Upper lobe of left lung (tissue), 6 donors: ENCODE data around the gene SGSM1. TPM values are rescaled to one million over a fixed set of nuclear protein-coding genes. Genes with fewer than 3 reads are reported as not detected.
A peak's percentile ranks its signal among the peaks of the same experiment; 100 is the strongest.

Source experiments
- ATAC-seq, 2 donors: fragments of 200-7000 bp; cut with Tn5 transposase; one replicate each; pipeline ENCODE4 v1.9.1; 2022; ENCODE audit warnings: mild to moderate bottlenecking in 2 of 2, moderate library complexity in 2 of 2; ENCODE audit not compliant: low FRiP score in 2 of 2
- DNase-seq, 2 donors: peaks; one replicate each; pipeline ENCODE4 v3.0.0-alpha.2; 2019 to 2020
- H3K27ac ChIP-seq, 4 donors: fragments of 200-600 bp; sonication (generic); one replicate each; pipeline ENCODE4 v1.5.1; 2016 to 2019
- H3K27me3 ChIP-seq, 4 donors: fragments of 200-600 bp; sonication (generic); one replicate each; pipeline ENCODE4 v1.5.1; 2017 to 2019
- H3K36me3 ChIP-seq, 4 donors: fragments of 200-600 bp; sonication (generic); one replicate each; pipeline ENCODE4 v1.5.1; 2016 to 2019
- H3K4me1 ChIP-seq, 4 donors: fragments of 200-600 bp; sonication (generic); one replicate each; pipeline ENCODE4 v1.5.1; 2018 to 2019
- H3K4me3 ChIP-seq, 4 donors: fragments of 200-600 bp; sonication (generic); one replicate each; pipeline ENCODE4 v1.5.1; 2017 to 2019; ENCODE audit warnings: mild to moderate bottlenecking in 2 of 4, moderate library complexity in 1 of 4
- H3K9me3 ChIP-seq, 4 donors: fragments of 200-600 bp; sonication (generic); one replicate each; pipeline ENCODE4 v1.5.1; 2018 to 2019
- EP300 ChIP-seq, 4 donors: sonication (generic); formaldehyde crosslinking; IDR thresholded peaks; one replicate each; pipeline ENCODE4 v1.5.1; 2017; ENCODE audit warnings: antibody characterized with exemption in 4 of 4, control low read depth in 2 of 4
- POLR2A ChIP-seq, 4 donors: fragments of 450-650 bp; IDR thresholded peaks; one replicate each; pipeline ENCODE4 v1.5.1; 2016 to 2017; ENCODE audit warnings: antibody characterized with exemption in 4 of 4, mild to moderate bottlenecking in 2 of 4
- POLR2AphosphoS5 ChIP-seq, 2 donors: sonication (generic); formaldehyde crosslinking; IDR thresholded peaks; one replicate each; pipeline ENCODE4 v1.5.1; 2017; ENCODE audit warnings: antibody characterized with exemption in 2 of 2
- WGBS, 2 donors: methylation state at CpG; one replicate each; pipeline ENCODE4 v1.1.5; 2017 to 2018; 5-methylcytosine and 5-hydroxymethylcytosine counted together
- total RNA-seq, 6 donors: library from RNA; depleted of rRNA in 4 of 6; stranded (reverse); fragments of >200 nt in 4 of 6; gene quantifications; one replicate each; pipeline versions ENCODE4 v1.1.0 to v1.2.1, GENCODE V29; 2016 to 2021
- TF ChIP-seq, protein P1 (sequence below), 6 experiments: fragments of 450-650 bp in 4 of 6; fragments of 200-600 bp in 2 of 6; sonication (generic) in 2 of 6; IDR thresholded peaks; one replicate each; pipeline ENCODE4 v1.5.1; 2016 to 2019; ENCODE audit warnings: antibody characterized with exemption in 6 of 6
- donor health status: DM: no; HTN: no; CAD: no; lungs with moderate emphysema.
- donor health status: DM: no; HTN: yes; CAD: no; lungs with severe emphysema.

SGSM1 gene
- total RNA-seq, 6 donors from 2014 or later, result 0.76 to 4.2 (median 2.8) TPM

GRCh38 chr22:24951942-24952836 lies 146.2 kb downstream of the SGSM1 start, which contains the start of gene KIAA1671:
Gene KIAA1671, plus strand, starts transcription at chr22:24952716. Its CDS starts 75,284 bp downstream, at chr22:25028000.
- DNase-seq, result peak; percentile 88 to 98
- H3K9me3 ChIP-seq, result no peaks in the 10 kb centered on the region
- H3K27ac ChIP-seq, result peak within 1 kb of the TSS; percentile 83 to 91 (median 86)
- WGBS, 2 donors, result 3 to 6% methylated on average over 10 to 18 of the region's 71 CpGs
- peaks cover 7 to 45% (median 16%) of the 10 kb centered on the region in 4 donors for H3K4me1 ChIP-seq
- TF ChIP-seq, protein P1, sequence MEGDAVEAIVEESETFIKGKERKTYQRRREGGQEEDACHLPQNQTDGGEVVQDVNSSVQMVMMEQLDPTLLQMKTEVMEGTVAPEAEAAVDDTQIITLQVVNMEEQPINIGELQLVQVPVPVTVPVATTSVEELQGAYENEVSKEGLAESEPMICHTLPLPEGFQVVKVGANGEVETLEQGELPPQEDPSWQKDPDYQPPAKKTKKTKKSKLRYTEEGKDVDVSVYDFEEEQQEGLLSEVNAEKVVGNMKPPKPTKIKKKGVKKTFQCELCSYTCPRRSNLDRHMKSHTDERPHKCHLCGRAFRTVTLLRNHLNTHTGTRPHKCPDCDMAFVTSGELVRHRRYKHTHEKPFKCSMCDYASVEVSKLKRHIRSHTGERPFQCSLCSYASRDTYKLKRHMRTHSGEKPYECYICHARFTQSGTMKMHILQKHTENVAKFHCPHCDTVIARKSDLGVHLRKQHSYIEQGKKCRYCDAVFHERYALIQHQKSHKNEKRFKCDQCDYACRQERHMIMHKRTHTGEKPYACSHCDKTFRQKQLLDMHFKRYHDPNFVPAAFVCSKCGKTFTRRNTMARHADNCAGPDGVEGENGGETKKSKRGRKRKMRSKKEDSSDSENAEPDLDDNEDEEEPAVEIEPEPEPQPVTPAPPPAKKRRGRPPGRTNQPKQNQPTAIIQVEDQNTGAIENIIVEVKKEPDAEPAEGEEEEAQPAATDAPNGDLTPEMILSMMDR (IDR thresholded peaks at IDR 0.05), result peak; percentile 83 to 97 (median 95)
- TF ChIP-seq POLR2A (IDR thresholded peaks at IDR 0.05) (peak in 1 of 4 donors; percentile 77), POLR2AphosphoS5 (IDR thresholded peaks at IDR 0.05) (no peak), EP300 (IDR thresholded peaks at IDR 0.05) (no peak)
- no peaks in the 10 kb centered on the region for H3K36me3 ChIP-seq
- H3K4me3 ChIP-seq, result peak within 1 kb of the TSS; percentile 50 to 88 (median 64)
- H3K27me3 ChIP-seq, result peaks cover 0 to 5% (median 0%) of the 10 kb centered on the region in 4 donors
- peak; percentile 92 to 97 for ATAC-seq

GRCh38 chr22:24952837-24953383 lies 146.9 kb downstream of the SGSM1 start:
- Histone ChIP-seq H3K4me1 (peaks cover 7 to 45% (median 16%) of the 10 kb centered on the region in 4 donors), H3K9me3 (no peaks in the 10 kb centered on the region), H3K36me3 (no peaks in the 10 kb centered on the region), H3K27me3 (peaks cover 0 to 5% (median 0%) of the 10 kb centered on the region in 4 donors), H3K4me3 (peak overlapping the region; percentile 27 to 88 (median 64)), H3K27ac (peak overlapping the region; percentile 83 to 91 (median 86))
- ATAC-seq, result peak; percentile 32 to 46
- 0 to 1% methylated on average over 2 to 26 of the region's 35 CpGs for WGBS, 2 donors
- TF ChIP-seq POLR2AphosphoS5 (IDR thresholded peaks at IDR 0.05), result peak in 1 of 2 donors; percentile 20
- TF ChIP-seq, protein P1 (IDR thresholded peaks at IDR 0.05), result no peak
- peak in 1 of 4 donors; percentile 47 for TF ChIP-seq POLR2A (IDR thresholded peaks at IDR 0.05)
- peak in 1 of 2 donors; percentile 73 for DNase-seq

GRCh38 chr22:24953384-24954113 lies 147.5 kb downstream of the SGSM1 start:
- no peak for TF ChIP-seq POLR2A (IDR thresholded peaks at IDR 0.05)
- peak in 1 of 4 donors; percentile 18 for TF ChIP-seq EP300 (IDR thresholded peaks at IDR 0.05)
- Histone ChIP-seq H3K36me3 (no peaks in the 10 kb centered on the region), H3K4me1 (peaks cover 7 to 45% (median 16%) of the 10 kb centered on the region in 4 donors), H3K9me3 (no peaks in the 10 kb centered on the region), H3K27me3 (peaks cover 0 to 5% (median 0%) of the 10 kb centered on the region in 4 donors), H3K27ac (peak overlapping the region; percentile 83 to 91 (median 86)), H3K4me3 (peak overlapping the region; percentile 27 to 88 (median 64))
- ATAC-seq (peak in 1 of 2 donors; percentile 2), DNase-seq (peak; percentile 39 to 86)
- WGBS, 2 donors, result 20 to 29% methylated on average over 13 of the region's 47 CpGs

GRCh38 chr22:24954114-24954463 lies 148.1 kb downstream of the SGSM1 start:
- Histone ChIP-seq H3K4me3 (peak overlapping the region in 3 of 4 donors; percentile 61 to 88 (median 68)), H3K36me3 (no peaks in the 10 kb centered on the region), H3K9me3 (no peaks in the 10 kb centered on the region), H3K27ac (peak overlapping the region; percentile 83 to 91 (median 86)), H3K27me3 (peaks cover 0 to 5% (median 0%) of the 10 kb centered on the region in 4 donors), H3K4me1 (peaks cover 7 to 45% (median 16%) of the 10 kb centered on the region in 4 donors)
- 26 to 39% methylated on average over 4 of the region's 4 CpGs for WGBS, 2 donors
- TF ChIP-seq, protein P1 (IDR thresholded peaks at IDR 0.05), result no peak
- TF ChIP-seq EP300 (IDR thresholded peaks at IDR 0.05) (no peak), POLR2A (IDR thresholded peaks at IDR 0.05) (no peak), POLR2AphosphoS5 (IDR thresholded peaks at IDR 0.05) (no peak)
- DNase-seq (no peak), ATAC-seq (no peak)
